ENCODE data around the gene ZNF419. TPM values are rescaled to one million over a fixed set of nuclear protein-coding genes. Genes with fewer than 3 reads are reported as not detected.

The ZNF419 gene
- 12.3 and 20.5 TPM in 2 replicates for total RNA-seq

GRCh38 chr19:57487477-57488298 lies at the start of gene ZNF419:
TSS of gene ZNF419 (plus strand) at chr19:57487750. CDS start at chr19:57487951, 201 bp downstream.

GRCh38 chr19:57477191-57478008 lies 10.2 kb upstream of the ZNF419 start, which contains the start of gene ZNF772:
TSS of gene ZNF772 (minus strand) at chr19:57477566. CDS start at chr19:57477309, 257 bp downstream.

GRCh38 chr19:57499680-57500395 lies 12.3 kb downstream of the ZNF419 start, which contains the start of gene ZNF773:
TSS of gene ZNF773 (plus strand) at chr19:57499938. CDS start at chr19:57500081, 143 bp downstream.

GRCh38 chr19:57527136-57527881 lies 39.8 kb downstream of the ZNF419 start, which contains the start of gene ZNF549:
TSS of gene ZNF549 (plus strand) at chr19:57527356. CDS start at chr19:57527574, 218 bp downstream.

Other genes with a start within 250 kb of the ZNF419 start
- gene ZNF805, start 247.1 kb upstream of the ZNF419 start, total RNA-seq = 26.4 and 30.8 TPM in 2 replicates
- 97.6 and 134 TPM in 2 replicates for gene ZNF460, start 207.3 kb upstream of the ZNF419 start, total RNA-seq
- gene ZNF543, start 167.3 kb upstream of the ZNF419 start, total RNA-seq = 10.4 and 11.3 TPM in 2 replicates
- gene ZNF304, start 136.5 kb upstream of the ZNF419 start, total RNA-seq = 8.9 and 10.9 TPM in 2 replicates
- 13.0 and 18.3 TPM in 2 replicates for gene TRAPPC2B, start 124.2 kb upstream of the ZNF419 start, total RNA-seq
- 1.3 and 3.1 TPM in 2 replicates for gene ZNF547, start 124.2 kb upstream of the ZNF419 start, total RNA-seq
- gene ZNF548, start 97.9 kb upstream of the ZNF419 start, total RNA-seq = 16.9 and 26.2 TPM in 2 replicates
- 6.8 and 8.0 TPM in 2 replicates for gene ZNF17, start 76.6 kb upstream of the ZNF419 start, total RNA-seq
- gene ZNF749, start 52.4 kb upstream of the ZNF419 start, total RNA-seq = 15.3 and 20.0 TPM in 2 replicates
- 0.21 and 0.24 TPM in 2 replicates for gene VN1R1, start 30.6 kb upstream of the ZNF419 start, total RNA-seq
- gene ZNF772, start 10.2 kb upstream of the ZNF419 start, total RNA-seq = 13.7 and 14.1 TPM in 2 replicates
- 16.9 and 17.7 TPM in 2 replicates for gene ZNF773, start 12.2 kb downstream of the ZNF419 start, total RNA-seq
- gene ZNF549, start 39.6 kb downstream of the ZNF419 start, total RNA-seq = 4.6 and 6.8 TPM in 2 replicates
- gene ZNF550, start 72.1 kb downstream of the ZNF419 start, total RNA-seq = 7.0 and 8.2 TPM in 2 replicates
- gene ZNF416, start 91.2 kb downstream of the ZNF419 start, total RNA-seq = 4.3 and 6.0 TPM in 2 replicates
- 3.9 and 5.3 TPM in 2 replicates for gene ZIK1, start 96.4 kb downstream of the ZNF419 start, total RNA-seq
- gene ZNF530, start 112.1 kb downstream of the ZNF419 start, total RNA-seq = 2.1 and 3.1 TPM in 2 replicates
- 13.7 and 18.8 TPM in 2 replicates for gene ZNF134, start 126.5 kb downstream of the ZNF419 start, total RNA-seq
- gene ZNF211, start 145.4 kb downstream of the ZNF419 start, total RNA-seq = 11.1 and 11.9 TPM in 2 replicates
- 0.24 TPM in 1 of 2 replicates, not detected in the other for gene ZSCAN4, start 181.2 kb downstream of the ZNF419 start, total RNA-seq
- gene ZNF551, start 194.2 kb downstream of the ZNF419 start, total RNA-seq = 8.1 and 8.2 TPM in 2 replicates
- gene ZNF154, start 221.5 kb downstream of the ZNF419 start, total RNA-seq = 0.64 and 1.4 TPM in 2 replicates
- 4.1 and 4.3 TPM in 2 replicates for gene ZNF671, start 239.9 kb downstream of the ZNF419 start, total RNA-seq

Measured in tracheal epithelial cell (primary cell).